ENCODE measurements around the gene UAP1L1.

UAP1L1 gene

DNA sequence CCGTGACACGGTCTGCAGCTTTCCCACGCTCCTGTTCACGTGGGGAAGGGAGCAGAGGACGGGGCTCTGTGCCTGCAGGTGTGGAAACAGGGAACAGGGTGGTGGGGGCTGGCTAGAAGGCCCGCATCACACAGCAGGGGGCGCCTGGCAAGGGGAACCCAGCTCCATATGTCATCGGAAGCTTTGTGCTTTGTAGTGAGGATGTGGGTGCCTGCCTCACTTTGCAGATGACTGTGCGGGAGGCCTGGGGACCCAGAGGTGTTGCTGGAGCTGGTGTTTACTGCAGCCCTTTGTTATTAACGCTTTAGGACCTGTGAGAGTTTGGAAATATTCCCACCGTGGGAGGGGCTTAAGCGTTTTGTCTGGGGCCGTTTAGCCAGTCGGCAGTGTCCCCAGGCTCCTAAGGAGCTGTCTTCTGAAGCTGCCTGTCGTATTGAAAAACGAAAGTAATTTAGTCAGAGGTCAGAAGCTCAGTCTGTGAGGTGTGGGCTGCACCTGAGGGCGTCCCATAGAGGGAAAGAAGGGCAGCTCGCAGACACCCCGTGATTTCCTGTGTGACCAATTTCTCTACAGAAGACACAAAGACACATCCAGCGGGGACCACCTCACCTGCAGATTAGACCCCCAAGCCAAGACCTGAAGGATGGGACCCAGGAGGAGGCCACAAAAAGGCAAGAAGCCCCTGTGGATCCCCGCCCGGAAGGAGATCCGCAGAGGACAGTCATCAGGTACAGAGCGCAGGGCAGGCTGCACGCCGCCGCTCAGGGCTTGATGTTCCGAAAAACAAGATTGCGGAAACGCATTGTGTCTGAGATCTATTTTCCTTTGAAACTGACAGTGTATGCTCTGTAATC is 18.6 kb downstream of the UAP1L1 start:
- DNase-seq (ENCODE audit: low spot score) (no peak), FAIRE-seq (no peak)

- DNase-seq (ENCODE audit: low spot score), result no peak
- FAIRE-seq, result no peak
Measured at GRCh38 chr9:137096785-137097546, 19.6 kb downstream of the UAP1L1 start.

DNA sequence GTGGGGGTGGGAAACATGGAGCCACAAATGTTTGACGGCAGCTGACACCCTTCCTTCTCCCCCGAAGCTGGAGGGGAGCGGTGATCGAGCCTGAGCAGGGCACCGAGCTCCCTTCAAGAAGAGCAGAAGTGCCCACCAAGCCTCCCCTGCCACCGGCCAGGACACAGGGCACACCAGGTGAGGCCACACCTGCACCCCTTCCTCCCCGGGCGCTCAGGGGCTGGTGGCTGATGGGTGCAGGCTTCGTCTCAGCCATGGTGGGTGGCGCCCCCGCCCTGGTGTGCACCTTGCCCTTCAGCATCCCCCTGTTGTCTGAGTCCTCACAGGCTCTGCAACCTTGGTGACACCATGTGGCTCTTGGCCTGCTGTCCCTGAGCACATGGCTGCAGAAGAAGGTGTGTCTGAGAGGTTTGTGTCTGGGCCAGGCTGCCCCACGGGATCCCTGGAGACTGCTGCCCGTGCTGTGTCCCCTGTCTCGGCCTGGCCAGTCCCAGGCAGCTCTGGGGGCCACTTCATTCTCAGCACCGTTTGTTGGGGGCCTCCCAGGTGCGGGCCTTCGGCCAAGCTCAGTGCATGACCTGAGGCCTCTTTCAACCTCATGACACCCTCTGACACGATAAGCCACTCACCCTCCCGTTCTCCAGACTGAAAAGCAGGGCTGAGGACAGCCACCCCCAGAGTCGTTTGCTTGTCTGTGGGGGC is 20.6 kb downstream of the UAP1L1 start:
- FAIRE-seq, result no peak
- no peak for DNase-seq (ENCODE audit: low spot score)

DNA sequence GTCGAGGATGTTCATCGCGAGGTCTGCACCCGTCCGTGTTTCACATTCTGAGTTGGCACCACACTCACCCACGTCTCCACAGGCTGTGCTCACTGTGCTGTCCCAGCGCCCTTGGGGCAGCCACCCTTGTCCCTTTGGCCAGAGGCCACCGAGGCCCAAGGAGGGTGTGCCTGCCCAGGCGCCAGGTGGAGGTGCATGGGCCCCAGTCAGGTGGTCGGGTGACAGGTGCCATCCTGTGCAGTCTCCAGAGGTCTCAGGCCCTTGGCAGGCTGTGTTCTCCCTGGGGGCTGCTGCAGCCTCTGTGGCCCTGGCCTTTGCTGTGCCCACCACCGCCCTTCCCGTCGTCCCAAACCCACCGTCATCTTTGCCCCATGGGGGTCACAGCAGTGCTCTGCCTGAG is 21.9 kb downstream of the UAP1L1 start:
- DNase-seq (ENCODE audit: low spot score), result no peak
- no peak for FAIRE-seq

DNA sequence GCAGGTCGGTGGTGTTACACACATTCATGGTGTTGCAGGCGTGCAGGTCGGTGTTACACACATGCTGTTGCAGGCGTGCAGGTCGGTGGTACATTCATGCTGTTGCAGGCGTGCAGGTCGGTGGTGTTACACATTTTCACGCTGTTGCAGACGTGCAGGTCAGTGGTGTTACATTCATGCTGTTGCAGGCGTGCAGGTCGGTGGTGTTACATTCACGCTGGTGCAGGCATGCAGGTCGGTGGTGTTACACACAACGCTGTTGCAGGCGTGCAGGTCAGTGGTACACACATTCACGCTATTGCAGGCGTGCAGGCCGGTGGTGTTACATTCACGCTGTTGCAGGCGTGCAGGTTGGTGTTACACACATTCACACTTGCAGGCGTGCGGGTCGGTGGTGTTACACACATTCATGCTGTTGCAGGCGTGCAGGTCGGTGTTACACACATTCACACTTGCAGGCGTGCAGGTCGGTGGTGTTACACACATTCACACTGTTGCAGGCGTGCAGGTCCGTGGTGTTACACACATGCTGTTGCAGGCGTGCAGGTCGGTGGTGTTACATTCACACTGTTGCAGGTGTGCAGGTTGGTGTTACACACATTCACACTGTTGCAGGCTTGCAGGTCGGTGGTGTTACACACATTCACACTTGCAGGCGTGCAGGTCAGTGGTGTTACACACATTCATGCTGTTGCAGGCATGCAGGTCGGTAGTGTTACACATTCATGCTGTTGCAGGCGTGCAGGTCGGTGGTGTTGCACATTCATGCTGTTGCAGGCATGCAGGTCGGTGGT is 26.1 kb downstream of the UAP1L1 start:
- DNase-seq (ENCODE audit: low spot score) (no peak), FAIRE-seq (no peak)

DNA sequence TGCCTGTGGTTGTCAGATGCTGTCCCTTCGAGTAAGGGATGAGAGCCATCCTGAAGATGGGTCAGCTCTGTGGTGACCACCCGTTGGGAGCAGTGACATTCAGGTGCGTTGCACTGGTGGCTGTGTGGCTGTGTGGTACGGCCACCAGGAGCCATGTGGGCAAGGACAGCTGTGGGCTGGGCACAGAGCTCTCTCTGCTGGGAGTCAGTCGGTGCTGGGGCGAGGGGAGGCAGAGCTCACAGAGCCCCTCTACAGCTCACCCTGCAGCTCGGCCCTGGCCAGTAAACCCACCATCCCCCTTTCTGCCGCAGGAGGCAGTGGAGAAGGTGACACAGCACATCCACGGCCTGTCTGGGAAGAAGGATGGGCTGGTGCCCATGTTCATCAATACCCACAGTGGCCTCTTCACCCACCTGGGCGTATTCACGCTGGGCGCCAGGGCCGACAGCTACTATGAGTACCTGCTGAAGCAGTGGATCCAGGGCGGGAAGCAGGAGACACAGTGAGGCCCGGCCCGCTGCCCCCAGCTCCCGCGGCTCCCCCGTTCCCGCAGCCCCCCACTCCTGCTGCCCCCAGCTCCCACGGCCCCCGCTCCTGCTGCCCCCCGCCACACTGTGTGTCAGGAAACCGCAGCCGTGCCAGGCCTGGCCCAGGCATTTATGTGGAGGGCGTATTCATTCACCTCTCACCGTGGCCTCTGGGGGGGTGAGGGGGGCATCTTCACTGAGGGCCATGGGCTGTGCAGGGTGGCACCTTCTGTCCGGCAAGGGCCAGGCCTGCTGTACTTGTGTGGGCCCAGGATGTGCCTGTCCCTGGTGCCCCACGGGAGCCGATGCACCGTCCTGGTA is 28.7 kb downstream of the UAP1L1 start:
- DNase-seq (ENCODE audit: low spot score) (no peak), FAIRE-seq (no peak)

- FAIRE-seq, result no peak
- DNase-seq (ENCODE audit: low spot score), result no peak
Measured at GRCh38 chr9:137106662-137107250, 29.4 kb downstream of the UAP1L1 start.

DNA sequence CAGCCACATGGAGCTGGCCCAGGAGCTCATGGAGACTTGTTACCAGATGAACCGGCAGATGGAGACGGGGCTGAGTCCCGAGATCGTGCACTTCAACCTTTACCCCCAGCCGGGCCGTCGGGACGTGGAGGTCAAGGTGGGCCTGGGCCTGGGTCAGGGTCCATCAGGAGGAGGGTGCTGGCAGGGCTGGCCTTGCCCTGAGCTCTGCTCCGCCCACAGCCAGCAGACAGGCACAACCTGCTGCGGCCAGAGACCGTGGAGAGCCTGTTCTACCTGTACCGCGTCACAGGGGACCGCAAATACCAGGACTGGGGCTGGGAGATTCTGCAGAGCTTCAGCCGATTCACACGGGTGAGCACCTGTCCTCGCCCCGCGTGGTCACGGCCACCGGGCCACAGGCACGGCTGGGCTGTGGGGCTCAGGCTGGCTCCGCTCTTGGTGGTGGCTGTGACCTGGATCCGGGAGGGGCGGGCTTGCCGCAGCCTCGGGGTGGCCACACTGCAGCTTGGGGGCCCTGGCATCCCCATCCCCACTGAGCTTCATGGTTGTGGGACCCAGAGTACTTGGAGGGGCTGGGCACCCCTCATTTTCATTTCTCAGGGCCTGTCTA is 30.1 kb downstream of the UAP1L1 start:
- FAIRE-seq, result no peak
- DNase-seq (ENCODE audit: low spot score), result no peak

GRCh38 chr9:137107982-137108381 is 30.7 kb downstream of the UAP1L1 start:
- FAIRE-seq, result no peak

GRCh38 chr9:137108608-137109249 is 31.4 kb downstream of the UAP1L1 start:
- no peak for DNase-seq (ENCODE audit: low spot score)
- FAIRE-seq, result no peak

More at GRCh38 chr9:137107982-137108381, 30.7 kb downstream of the UAP1L1 start:
- DNase-seq (ENCODE audit: low spot score), result no peak

DNA sequence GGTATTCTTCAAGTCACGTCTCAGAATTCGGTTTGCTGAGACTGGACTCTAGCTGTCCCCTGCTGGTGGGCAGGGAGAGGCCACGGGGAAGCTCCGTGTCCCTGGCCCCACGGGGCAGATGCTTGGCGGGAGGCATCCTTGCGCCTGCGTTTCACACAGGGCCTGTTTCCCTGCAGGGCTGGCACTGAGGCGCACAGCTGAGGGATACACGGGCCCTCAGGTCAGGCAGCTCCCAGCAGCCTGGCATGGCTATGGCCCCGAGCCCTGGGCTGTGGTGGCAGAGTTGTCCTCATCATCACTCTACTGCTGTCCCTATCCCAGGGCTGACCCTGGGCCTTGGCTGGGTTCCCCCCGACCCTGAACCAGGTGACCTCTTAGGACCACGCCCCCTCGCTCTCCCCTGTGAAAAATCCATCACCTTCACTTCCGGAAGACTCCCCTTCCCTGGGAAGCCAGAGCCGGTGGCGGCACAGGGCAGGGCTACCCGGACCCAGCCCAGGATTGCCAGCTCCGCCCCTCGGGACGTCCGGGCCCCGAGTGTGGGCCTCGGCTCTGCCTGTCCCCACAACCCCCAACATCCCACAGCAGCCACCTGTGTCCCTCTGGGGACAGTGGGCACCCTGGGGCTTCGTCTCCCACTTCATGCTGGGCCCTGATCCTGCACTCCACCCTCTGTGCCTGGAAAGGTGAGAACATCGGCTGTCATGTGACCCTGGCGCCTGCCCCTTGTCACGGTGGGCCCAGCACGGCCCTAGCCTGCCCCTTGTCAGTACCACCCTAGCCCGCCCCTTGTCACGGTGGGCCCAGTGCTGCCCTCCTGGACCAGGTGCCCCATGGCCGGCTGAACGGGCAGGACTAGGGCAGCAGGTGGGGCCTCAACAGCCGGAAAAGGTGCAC is 32.2 kb downstream of the UAP1L1 start:
- DNase-seq (ENCODE audit: low spot score) (no peak), FAIRE-seq (no peak)

GRCh38 chr9:137110147-137110910 is 33.0 kb downstream of the UAP1L1 start:
- FAIRE-seq (no peak), DNase-seq (ENCODE audit: low spot score) (no peak)

DNA sequence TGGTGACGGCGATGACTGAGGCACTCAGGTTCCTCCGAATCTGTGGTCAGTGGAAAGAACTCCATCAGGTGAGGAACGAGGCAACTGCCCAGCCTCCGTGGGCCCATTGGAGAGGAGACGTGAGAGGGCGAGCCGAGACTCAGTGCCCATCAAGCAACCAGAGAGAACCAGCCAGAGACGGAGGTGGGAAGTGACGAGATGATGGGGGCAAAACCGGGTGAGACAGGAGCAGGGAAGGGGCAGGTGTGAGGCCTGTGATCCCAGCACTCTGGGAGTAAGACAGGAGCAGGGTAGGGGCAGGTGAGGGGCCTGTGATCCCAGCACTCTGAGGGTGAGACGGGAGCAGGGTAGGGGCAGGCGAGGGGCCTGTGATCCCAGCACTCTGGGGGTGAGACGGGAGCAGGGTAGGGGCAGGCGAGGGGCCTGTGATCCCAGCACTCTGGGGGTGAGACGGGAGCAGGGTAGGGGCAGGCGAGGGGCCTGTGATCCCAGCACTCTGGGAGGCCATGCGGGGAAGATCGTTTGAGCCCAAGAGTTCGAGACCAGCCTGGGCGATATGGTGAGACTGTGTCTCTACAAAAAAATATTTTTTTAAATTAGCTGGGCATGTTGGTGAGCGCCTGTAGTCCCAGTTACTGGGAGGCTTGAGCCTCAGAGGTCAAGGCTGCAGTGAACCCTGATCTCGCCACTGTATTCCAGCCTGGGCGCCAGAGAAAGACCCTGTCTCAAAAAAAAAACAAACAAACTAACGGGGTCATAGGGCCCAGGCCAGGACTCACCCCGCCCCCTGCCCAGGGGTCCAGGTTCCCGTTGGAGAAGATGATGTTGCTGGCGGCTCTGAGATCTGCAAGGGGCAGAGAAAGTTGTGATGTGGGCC is 33.8 kb downstream of the UAP1L1 start:
- no peak for DNase-seq (ENCODE audit: low spot score)
- FAIRE-seq, result no peak

DNA sequence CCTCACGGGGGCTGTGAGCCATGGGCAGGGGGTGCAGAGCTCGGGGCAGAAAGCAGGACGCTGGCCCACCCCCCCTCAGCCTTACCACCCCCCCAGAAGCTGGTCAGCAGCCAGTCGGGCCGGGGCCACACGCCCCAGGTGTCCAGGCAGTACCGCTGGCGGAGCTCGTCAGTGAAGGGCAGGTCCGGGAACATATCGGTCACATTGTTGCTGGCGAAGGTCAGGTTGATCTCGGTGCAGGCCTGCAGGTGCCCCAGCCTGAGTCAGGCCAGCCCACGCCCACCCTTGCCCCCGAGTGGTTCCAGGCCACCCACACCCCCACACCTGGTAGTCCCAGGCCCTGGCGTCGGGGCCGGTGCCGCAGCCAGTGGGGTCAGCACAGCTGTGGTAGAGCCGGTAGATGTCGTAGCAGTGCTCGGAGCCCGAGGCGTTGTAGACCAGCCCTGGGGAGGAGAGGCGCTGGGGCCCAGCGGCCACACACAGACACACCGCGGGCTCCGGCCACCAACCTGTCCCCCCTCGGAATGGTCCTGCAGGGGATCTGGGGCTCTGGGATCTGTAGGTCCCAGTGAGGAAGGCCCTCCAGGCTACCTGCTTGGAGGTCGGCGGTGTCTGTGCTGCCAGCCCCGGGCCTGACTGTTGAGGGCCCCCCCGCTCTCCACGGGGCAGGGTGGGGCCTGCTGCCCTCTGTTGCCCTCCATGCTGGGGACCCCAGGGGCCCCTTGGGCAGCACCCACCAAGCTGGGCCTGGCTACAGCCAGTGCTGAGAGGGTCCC is 34.7 kb downstream of the UAP1L1 start:
- no peak for FAIRE-seq

More for the DNA sequence above, 34.7 kb downstream of the UAP1L1 start:
- no peak for DNase-seq (ENCODE audit: low spot score)
